CD4-positive, alpha-beta T cell treated with Interleukin-12 subunit alpha and Interleukin-12 subunit beta, for 1 hour (primary cell): ENCODE measurements around the gene HPCA.

Experiments
- DNase-seq: peaks from one replicate; pipeline ENCODE4 v3.0.0-alpha.2; 2020

The HPCA gene

GRCh38 chr1:32886004-32886827, at the start of gene HPCA:
HPCA (plus strand) TSS chr1:32886491; CDS start chr1:32888899, 2,408 bp downstream.
- no peak for DNase-seq

GRCh38 chr1:32848354-32849063, 37.8 kb upstream of the HPCA start:
- no peak for DNase-seq

- DNase-seq, result no peak
Measured at GRCh38 chr1:32855861-32856617, 30.3 kb upstream of the HPCA start.

- no peak for DNase-seq
Measured at GRCh38 chr1:32858136-32858535, 28.2 kb upstream of the HPCA start.

- DNase-seq, result no peak
Measured at GRCh38 chr1:32858791-32859190, 27.5 kb upstream of the HPCA start.

- no peak for DNase-seq
Measured at GRCh38 chr1:32859915-32860314, 26.4 kb upstream of the HPCA start.

- no peak for DNase-seq
Measured at GRCh38 chr1:32860566-32860965, 25.7 kb upstream of the HPCA start.

GRCh38 chr1:32861904-32862695, 24.2 kb upstream of the HPCA start:
- DNase-seq, result no peak

GRCh38 chr1:32863218-32863880, 22.9 kb upstream of the HPCA start:
- DNase-seq, result no peak

- no peak for DNase-seq
Measured at GRCh38 chr1:32863881-32864245, 22.4 kb upstream of the HPCA start.

GRCh38 chr1:32864375-32865019, 21.8 kb upstream of the HPCA start:
- DNase-seq, result no peak

- DNase-seq, result no peak
Measured at GRCh38 chr1:32865639-32866405, 20.5 kb upstream of the HPCA start.

- DNase-seq, result no peak
Measured at GRCh38 chr1:32867151-32867550, 19.1 kb upstream of the HPCA start.

GRCh38 chr1:32867671-32868070, 18.6 kb upstream of the HPCA start:
- DNase-seq, result no peak

- DNase-seq, result no peak
Measured at GRCh38 chr1:32868085-32868484, 18.2 kb upstream of the HPCA start.

- no peak for DNase-seq
Measured at GRCh38 chr1:32868806-32869455, 17.4 kb upstream of the HPCA start.

- no peak for DNase-seq
Measured at GRCh38 chr1:32869923-32870614, 16.2 kb upstream of the HPCA start.

GRCh38 chr1:32870615-32871363, 15.5 kb upstream of the HPCA start, which contains the start of gene FNDC5:
FNDC5 (minus strand) TSS chr1:32870912.
- DNase-seq, result no peak
